ENCODE data around the gene C17orf100. TPM values are rescaled to one million over a fixed set of nuclear protein-coding genes. Genes with fewer than 3 reads are reported as not detected.
A peak's percentile ranks its signal among the peaks of the same experiment; 100 is the strongest.

The C17orf100 gene
- total and polyA plus RNA-seq, 2 of the 13 experiments (the other 11 are each of a cell fraction or from before 2014, with no cell fraction given): 3.6 to 8.7 TPM

DNA sequence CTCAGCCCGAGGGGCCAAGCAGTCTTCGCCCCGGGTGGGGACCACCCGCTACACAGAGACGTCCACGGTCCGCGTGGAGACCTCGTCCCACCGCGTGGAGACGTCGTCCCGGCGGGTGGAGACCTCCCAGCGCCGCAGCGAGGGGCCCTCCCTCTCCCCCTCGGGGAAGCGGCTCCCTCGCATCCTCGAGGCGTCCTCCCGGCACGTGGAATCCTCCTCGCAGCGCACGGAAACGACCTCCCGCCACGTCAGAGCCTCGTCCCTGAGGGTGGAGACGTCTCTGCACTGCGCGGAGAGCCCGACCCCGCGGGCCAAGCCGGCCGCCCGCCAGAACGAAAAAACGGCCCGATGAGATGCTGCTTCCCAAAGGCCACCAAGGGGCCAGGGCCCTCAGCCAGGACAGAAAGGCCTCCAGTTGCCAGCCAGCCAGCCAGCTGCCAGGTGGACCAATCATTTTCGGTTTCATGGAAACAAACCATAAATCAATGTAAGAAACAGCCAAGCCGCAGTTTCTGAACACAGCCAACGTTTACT is 424 bp downstream of the C17orf100 start (continued):
- TF ChIP-seq, protein P1, sequence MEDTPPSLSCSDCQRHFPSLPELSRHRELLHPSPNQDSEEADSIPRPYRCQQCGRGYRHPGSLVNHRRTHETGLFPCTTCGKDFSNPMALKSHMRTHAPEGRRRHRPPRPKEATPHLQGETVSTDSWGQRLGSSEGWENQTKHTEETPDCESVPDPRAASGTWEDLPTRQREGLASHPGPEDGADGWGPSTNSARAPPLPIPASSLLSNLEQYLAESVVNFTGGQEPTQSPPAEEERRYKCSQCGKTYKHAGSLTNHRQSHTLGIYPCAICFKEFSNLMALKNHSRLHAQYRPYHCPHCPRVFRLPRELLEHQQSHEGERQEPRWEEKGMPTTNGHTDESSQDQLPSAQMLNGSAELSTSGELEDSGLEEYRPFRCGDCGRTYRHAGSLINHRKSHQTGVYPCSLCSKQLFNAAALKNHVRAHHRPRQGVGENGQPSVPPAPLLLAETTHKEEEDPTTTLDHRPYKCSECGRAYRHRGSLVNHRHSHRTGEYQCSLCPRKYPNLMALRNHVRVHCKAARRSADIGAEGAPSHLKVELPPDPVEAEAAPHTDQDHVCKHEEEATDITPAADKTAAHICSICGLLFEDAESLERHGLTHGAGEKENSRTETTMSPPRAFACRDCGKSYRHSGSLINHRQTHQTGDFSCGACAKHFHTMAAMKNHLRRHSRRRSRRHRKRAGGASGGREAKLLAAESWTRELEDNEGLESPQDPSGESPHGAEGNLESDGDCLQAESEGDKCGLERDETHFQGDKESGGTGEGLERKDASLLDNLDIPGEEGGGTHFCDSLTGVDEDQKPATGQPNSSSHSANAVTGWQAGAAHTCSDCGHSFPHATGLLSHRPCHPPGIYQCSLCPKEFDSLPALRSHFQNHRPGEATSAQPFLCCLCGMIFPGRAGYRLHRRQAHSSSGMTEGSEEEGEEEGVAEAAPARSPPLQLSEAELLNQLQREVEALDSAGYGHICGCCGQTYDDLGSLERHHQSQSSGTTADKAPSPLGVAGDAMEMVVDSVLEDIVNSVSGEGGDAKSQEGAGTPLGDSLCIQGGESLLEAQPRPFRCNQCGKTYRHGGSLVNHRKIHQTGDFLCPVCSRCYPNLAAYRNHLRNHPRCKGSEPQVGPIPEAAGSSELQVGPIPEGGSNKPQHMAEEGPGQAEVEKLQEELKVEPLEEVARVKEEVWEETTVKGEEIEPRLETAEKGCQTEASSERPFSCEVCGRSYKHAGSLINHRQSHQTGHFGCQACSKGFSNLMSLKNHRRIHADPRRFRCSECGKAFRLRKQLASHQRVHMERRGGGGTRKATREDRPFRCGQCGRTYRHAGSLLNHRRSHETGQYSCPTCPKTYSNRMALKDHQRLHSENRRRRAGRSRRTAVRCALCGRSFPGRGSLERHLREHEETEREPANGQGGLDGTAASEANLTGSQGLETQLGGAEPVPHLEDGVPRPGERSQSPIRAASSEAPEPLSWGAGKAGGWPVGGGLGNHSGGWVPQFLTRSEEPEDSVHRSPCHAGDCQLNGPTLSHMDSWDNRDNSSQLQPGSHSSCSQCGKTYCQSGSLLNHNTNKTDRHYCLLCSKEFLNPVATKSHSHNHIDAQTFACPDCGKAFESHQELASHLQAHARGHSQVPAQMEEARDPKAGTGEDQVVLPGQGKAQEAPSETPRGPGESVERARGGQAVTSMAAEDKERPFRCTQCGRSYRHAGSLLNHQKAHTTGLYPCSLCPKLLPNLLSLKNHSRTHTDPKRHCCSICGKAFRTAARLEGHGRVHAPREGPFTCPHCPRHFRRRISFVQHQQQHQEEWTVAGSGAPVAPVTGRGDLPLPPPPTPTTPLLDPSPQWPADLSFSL (CRISPR knock-in tag; IDR thresholded peaks at IDR 0.05): no peak
- no peak for TF ChIP-seq SKI (IDR thresholded peaks at IDR 0.05; ENCODE audit: partially characterized antibody)
- no peak for TF ChIP-seq HNRNPL (IDR thresholded peaks at IDR 0.05; ENCODE audit: low read depth, low read length)
- peak; percentile 99 for TF ChIP-seq EED (CRISPR knock-in tag; IDR thresholded peaks at IDR 0.05)
- TF ChIP-seq ZNF660 (CRISPR knock-in tag; IDR thresholded peaks at IDR 0.05; ENCODE audit: borderline replicate concordance, low read depth): peak; percentile 93; the same call in 1 of the 2 replicates
- no peak for TF ChIP-seq PCBP2 (optimal IDR thresholded peaks at IDR 0.05; ENCODE audit: low read depth, low read length, poor library complexity, severe bottlenecking)
- TF ChIP-seq XBP1 (CRISPR knock-in tag; IDR thresholded peaks at IDR 0.05): no peak; the same call in none of the 2 replicates
- peak; percentile 100 for TF ChIP-seq KDM5B (CRISPR knock-in tag; IDR thresholded peaks at IDR 0.05; ENCODE audit: borderline replicate concordance)
- TF ChIP-seq ZC3H13 (CRISPR knock-in tag; IDR thresholded peaks at IDR 0.05): peak; percentile 96
- TF ChIP-seq GLMP (CRISPR knock-in tag; IDR thresholded peaks at IDR 0.05; ENCODE audit: borderline replicate concordance): no peak
- no peak for TF ChIP-seq ZNF556 (CRISPR knock-in tag; IDR thresholded peaks at IDR 0.05; ENCODE audit: borderline replicate concordance)
- peak; percentile 88; the same call in 1 of the 2 replicates for TF ChIP-seq ZFP82 (CRISPR knock-in tag; IDR thresholded peaks at IDR 0.05; ENCODE audit: borderline replicate concordance)
- TF ChIP-seq ZEB1 (IDR thresholded peaks at IDR 0.05; ENCODE audit: insufficient replicate concordance, low read depth): no peak
- peak; percentile 97 for TF ChIP-seq ZSCAN30 (CRISPR knock-in tag; IDR thresholded peaks at IDR 0.05)
- TF ChIP-seq TGIF2 (CRISPR knock-in tag; IDR thresholded peaks at IDR 0.05): peak; percentile 33; the same call in 1 of the 2 replicates
- no peak for TF ChIP-seq PBX2 (CRISPR knock-in tag; IDR thresholded peaks at IDR 0.05)
- TF ChIP-seq SAP130 (CRISPR knock-in tag; IDR thresholded peaks at IDR 0.05; ENCODE audit: low read depth): no peak
- TF ChIP-seq U2AF1 (optimal IDR thresholded peaks at IDR 0.05; ENCODE audit: low read depth, low read length): peak; percentile 88
- peak; percentile 54; the same call in 1 of the 2 replicates for TF ChIP-seq TEAD2 (CRISPR knock-in tag; IDR thresholded peaks at IDR 0.05)
- no peak for TF ChIP-seq HHEX (CRISPR knock-in tag; IDR thresholded peaks at IDR 0.05)
- TF ChIP-seq CTCF (CRISPR knock-in tag; IDR thresholded peaks at IDR 0.05): no peak
